D341Med (cell line): ENCODE data around the gene SIK3.
A peak's percentile ranks its signal among the peaks of the same experiment; 100 is the strongest.

Experiments
- DNase-seq: peaks from one replicate; pipeline ENCODE4 v3.0.0; 2012; ENCODE audit warnings: low spot score

The SIK3 gene

DNA sequence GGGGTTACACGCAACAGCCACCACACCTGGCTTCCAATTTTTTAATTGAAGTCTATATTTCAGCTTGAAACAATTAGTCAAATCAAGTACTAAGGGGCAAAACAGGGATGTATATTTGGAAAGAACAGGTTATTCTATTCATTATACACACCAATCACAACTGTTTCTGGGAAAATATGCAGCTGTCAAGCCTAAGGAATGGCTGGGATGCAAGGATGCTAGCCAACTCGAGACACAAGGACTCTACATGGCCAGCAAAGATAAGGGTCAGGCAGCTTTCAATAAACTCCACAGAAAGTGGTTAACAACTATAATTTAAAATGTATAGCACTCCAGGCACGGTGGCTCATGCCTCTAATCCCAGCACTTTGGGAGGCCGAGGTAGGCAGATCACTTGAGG lies 134.0 kb downstream of the SIK3 start:
- no peak for DNase-seq

DNA sequence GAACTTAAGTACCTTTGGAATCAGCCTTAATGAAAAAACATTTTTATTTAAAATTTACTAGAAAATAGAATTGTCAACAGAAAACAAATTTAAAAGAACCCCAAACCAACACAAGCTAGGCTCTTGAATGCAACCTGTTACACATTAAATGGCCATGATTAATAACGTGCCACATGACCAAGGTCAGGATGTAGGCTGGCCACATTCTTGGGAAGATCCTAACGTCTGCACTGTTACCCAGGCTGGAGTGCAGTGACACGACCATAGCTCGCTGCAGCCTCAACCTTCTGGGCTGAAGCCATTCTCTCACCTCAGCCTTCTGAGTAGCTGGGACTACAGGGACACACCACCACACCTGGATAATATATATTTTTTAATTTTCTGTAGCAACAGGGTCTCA lies 134.4 kb downstream of the SIK3 start:
- no peak for DNase-seq

DNA sequence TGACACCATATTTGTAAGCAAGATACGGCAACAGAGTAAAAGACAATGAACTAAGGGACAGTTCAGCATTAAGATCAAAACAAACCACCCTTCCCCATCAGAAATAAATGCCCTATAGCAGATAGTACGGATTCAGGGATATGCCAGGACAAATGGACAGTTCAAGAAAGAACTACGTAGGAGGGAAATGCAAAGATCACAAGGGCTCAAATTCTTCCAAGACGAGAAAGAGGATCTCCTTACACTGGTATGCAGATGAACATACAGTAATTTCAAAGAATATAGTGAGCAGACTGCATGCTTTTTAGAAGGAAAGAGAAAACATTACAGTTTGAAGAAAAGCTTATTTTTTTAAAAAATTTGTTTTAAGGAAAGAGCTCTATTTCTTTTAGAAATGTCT lies 136.1 kb downstream of the SIK3 start:
- DNase-seq: no peak

DNA sequence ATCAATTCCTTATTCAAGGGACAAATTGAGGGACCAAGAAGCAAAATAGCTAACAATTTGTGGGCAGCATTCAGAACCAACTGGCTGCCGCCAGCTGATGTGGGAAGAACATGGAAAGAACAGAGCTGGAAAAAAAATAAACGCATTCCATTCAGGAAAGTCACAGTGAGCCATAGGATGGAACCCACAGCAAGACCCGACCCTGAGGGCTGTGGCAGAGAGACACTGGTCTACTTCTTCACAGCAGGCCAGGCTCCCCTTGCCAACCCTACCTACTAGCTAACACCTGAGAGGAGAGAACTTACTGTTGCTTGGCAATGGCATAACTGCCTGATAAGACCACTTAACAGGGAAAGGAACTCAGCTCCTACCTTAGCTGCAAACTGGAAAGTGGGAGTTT lies 137.3 kb downstream of the SIK3 start:
- peak; percentile 51 for DNase-seq

DNA sequence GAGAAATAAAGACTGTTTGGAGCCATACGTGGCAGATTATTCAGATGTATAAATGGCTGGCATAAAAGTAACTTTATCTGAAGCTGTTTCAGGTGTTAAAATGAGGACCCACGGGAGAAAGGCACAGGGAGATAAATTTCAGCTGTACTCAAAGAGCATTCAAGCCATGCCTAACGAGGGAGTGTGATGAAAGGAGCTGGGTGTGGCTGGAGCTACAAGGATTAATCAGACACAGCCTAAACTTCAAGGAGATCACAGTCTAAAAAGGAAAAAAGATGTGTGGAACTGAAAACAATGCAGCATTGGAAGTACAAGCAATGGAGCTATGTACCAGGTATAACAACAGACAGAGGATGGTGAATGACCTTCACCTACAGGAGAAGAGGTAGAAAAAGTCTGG lies 140.0 kb downstream of the SIK3 start:
- DNase-seq: no peak

DNA sequence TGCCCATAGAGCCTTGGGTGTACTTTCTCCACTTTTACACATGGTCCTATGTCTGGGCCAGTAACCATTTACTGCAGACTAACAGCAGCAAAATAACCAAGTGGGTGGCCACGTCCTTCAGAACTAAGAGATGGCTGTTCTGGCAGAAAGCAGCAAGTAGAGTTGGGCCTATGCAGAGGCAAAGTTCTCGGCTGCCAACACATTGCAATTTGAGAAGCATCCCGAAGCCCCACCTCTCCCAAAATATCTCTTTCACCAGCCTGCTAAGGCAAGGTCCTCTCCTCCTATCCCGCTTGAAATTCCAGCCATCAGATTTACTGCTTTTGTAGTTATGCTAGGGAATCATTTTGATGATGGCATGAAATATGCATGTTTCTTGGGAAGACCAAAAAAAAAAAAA lies 142.3 kb downstream of the SIK3 start:
- no peak for DNase-seq

DNA sequence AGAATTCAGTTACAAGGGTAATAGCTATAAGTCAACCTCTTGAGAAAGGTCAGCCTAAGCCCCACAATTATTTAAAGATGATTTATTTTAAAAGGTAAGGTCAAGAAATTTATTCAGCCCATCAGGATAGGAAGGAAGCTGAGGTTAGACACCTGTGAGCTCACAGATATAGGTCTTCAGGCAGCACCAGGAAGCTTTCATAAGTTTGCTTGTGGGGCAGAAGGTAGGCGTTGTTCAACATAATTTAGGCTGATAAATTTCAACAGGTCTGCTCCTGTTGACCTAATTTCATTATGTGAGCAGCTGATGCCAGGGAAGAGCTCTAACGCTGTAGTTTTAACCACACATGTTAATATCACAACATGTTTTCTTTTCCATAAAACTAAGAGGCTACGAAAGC lies 142.7 kb downstream of the SIK3 start:
- DNase-seq: no peak

DNA sequence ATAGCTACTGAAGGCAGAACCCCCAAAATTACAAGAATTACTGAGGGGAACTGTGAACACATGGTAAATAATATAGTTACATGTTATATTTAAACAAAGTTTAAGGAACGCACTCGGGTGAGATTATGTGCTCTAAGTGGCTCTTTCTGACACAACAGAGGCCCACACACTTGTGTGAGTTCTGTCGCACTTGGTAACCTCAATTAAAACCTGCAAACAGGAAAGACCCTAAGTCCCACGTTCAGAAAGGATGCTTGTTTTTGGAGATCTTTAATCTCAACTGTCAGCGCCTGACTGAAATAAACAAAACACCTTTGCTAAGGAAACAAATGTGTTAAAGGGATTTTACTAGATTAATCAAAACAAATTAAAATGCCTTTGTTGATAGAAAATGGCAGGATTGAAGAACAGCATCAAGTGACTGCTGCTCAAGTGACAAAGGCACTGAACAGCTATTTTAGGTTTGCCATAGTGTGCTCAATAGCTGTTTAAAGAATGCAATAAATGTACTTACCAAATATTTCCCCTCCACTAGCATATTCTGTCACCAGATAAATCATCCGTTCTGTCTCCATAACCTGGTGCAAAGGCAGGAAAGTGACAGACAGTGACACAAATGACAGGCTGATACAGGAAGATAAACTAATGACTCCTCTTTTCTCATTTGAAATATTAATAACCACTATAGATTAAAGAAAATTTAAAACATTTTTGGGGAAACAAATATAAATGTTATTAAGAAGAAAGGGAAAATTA lies 144.5 kb downstream of the SIK3 start:
- no peak for DNase-seq

DNA sequence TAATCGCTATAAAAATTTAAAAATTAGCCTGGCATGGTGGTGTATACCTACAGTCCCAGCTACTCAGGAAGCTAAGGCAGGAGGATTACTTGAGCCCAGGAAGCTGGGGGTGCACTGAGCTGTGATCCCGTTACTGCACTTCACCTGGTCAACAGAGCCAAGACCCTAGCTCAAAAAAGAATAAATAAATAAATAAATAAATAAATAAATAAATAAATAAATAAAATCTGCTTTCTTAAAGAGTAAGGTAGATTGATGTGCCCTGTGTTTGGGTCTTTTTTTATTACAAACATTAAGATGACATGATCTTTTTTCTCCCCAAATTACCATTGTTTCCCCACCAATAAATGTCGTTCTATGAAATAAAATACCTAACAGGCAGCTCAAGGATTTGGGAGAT lies 146.5 kb downstream of the SIK3 start:
- DNase-seq: no peak

DNA sequence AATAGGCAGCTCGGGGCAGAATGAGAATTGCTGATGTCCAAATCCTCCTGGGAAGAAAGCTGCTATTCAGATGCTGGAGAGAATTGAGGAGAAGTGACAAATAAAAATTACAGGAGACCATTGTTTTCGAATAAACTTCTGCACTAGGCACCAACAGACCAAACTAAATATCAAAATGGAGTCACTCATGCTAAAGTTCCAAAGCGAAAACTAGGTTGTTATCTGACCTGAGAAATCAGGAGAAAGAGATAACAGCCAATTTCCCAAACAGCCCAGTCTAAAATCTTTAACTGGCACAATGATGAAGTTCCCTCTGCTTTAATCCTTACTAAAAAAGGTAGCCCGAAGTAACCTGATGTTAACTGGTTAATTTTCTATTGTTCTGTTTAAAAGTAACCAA lies 148.0 kb downstream of the SIK3 start:
- DNase-seq: no peak

DNA sequence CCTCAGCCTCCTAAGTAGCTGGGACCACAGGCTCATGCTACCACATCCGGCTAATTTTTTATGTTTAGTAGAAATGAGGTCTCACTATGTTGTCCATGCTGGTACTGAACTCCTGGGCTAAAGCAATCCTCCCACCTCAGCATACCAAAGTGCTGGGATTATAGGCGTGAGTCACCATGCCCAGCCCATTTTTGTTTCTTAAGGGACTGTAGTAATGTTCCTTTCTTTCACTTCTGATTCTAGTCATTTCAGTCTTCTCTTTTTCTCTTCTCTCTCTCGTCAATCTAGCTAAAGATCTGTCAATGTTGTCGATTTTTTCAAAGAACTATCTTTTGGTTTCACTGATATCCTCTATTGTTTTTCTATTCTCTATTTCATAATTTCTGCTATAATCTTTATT lies 149.8 kb downstream of the SIK3 start:
- DNase-seq: no peak

DNA sequence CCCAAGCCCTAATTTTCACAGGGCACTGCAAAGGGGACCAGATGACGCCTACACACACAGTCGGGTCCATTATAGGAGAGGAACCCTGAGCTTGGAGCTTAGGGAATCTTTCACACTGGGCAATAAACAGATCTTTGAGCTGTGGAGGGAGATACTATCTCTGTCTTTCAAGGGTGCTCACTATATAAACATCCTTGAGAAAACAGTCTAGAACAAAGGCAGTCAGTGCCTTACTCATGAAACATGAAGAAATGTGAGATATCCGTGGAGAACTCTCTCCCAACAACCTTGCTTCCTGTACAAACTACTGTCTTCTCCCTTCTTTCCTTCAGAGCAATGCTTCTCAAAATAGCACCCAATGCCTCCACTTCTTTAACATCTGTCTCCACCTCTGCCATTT lies 151.8 kb downstream of the SIK3 start:
- no peak for DNase-seq

DNA sequence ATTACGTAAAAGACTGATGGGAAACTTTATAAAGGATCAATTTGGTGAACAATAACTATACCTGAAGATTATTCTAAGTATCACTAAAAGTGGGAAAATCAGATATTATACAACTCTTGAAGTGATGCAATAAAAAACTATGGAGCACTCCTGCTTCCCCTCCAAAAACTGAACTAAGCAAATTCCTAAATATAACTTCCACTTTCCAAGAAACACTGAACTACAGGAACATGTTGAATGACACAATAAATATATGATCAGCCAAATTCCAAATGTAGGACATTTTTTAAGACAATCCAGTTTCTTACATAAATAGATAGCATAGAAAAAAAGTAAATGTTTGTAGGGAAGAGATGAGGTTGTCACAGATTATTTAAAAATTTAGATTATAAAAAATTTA lies 158.7 kb downstream of the SIK3 start:
- no peak for DNase-seq

DNA sequence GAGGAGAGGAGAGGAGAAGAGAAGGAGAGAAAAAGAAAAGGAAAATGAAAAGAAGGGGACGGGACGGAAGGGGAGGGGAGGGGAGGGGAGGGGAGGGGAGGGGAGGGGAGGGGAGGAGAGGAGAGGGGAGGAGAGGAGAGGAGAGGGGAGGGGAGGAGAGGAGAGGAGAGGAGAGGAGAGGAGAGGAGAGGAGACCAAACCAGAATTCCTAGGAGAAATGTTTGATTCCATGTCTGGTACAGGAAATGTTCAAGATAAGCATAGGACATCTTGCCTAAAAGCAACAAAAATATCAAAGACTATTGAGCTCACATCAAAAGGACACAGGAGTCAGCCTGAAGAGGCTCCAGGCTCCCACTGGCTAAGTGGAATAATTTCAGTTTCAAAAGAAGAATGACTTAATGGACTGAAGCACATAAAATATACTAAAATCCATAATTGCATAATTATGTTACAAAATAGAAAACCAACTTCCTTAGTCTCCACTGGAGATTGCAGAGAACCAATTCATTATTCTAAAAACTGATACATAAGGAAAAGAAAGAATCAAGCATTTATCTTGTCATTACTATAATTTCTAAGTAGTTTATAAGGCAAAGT lies 159.7 kb downstream of the SIK3 start:
- DNase-seq: no peak

DNA sequence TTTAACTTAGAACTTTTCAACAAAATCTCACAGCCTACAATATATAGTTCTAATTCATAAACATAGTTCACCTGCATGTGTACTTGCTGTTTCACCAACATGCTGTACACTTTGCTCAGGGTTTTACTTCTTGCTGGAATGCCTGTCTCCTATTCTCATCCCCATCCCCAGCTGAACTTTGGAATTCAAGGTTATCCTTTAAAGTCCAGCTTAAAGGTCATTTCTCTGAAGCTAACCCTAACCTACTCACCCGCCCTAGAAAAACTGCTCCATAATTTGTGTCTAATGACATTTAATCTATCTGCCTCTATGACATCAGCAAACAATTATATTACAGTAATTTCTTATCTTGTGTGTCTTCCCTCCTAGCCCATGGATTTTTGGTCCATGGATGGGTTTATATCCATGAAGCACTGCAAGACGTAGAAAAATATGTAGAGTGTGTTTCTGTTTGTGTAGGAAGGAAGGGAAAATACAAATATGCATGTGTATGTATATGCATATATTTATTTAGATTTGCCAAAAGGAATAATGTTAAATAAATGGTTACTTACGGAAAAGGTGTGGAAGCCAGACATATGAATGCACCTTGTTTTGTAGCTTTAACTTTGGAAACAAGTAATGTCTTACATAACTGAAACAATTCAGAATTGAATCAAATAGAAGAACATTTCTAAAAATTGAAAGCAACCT lies 161.3 kb downstream of the SIK3 start:
- DNase-seq: no peak

DNA sequence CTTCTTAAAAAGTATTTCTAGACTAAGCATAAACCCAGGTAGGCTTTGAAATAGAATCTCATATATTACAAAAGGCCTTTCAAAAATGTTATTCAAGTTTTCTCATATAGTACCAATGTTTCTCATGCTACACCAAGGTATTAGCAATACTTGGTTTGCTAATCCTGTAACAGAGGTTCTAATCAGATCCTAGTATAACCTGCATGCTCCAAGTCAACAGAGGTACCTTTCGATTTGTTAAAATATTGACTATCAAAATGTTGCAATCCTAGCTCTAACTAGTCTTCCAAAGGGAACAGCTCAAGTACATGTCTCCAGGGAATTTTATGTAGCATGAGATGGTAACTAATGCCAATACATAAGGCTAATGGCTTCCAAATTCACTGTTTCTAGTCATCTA lies 162.7 kb downstream of the SIK3 start:
- no peak for DNase-seq

DNA sequence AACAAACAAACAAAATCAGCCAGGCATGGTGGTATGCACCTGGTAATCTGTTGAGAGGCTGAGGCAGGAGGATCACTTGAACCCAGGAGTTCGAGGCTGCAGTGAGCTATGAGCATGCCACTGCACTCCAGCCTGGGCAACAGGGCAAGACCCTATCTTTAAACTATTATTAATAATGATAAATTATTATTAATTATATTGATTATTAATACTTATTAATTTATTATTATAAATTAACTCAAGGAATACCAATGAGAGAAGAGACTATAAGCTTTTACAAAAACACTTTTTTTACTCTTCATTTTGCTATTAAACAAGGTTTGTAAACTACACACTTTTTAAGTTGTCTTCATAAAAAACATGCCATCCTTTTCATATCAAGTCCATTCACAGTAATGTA lies 163.1 kb downstream of the SIK3 start:
- DNase-seq: no peak

DNA sequence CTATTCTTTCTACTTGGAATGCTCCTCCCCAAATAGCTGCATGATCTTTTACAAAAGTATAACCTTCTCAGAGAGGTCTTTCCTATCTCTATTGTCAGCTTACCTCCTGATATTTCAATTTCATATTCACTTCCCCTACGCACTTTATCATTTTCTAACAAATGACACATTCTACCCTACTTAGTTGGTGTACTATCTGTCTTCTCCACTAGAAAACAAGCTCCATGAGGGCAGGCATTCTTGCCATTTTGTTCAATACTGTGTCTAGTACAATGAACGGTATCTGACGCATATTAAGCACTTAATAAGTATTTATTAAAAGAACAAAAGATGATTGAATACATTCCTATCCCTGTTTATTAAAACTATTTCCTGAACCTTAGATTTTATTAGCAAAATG lies 164.3 kb downstream of the SIK3 start:
- no peak for DNase-seq

DNA sequence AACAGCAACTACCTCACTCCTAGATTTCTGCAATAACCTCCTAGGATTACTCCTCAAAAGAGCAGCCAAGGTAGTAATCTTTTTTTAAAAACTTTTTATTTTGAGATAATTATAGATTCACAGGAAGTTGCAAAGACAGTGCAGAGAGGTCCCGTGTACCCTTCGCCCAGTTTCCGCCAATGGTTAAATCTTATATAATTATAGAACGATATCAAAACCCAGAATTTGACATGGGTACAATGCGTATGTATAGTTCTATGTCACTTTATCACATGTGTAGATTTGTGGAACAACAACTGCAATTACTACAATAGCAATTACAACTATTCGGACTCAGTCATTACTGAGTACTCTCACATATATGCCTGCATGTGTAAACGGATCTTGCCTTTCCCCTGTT lies 166.0 kb downstream of the SIK3 start:
- no peak for DNase-seq

DNA sequence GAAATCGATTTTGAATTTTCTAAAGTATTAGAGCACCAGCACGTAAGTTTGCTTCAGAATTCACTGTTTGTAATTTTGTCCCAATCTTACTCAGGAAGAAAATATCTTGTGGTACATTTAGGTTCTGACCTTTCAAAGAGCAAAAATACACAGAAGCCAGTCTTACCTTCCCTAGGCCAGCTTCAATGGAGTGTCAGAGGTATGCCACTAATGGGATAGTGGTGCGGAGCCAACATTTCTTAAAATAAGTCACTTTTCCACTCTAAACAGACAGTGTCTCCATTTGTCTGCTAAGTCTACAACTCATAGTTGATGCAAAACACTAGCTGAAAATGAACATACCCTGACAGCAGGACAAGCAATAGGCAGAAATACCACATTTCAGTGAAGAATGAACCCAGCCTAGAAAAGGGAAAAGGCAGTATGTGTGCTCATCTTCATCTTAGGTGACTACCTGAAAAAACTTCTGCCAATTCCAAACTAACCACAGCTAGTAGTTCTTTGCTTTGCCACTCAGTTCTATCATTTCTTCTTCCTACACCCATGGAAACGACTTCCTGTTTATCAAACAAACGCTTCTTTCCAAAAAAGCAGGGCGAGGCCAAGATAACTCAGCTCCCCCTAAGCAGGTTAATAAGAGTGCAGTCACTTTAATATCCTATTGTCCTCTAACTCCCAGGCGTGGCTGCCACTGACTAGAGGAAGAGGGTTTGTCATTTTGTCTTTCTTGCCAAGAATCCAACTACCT lies 166.8 kb downstream of the SIK3 start:
- no peak for DNase-seq

DNA sequence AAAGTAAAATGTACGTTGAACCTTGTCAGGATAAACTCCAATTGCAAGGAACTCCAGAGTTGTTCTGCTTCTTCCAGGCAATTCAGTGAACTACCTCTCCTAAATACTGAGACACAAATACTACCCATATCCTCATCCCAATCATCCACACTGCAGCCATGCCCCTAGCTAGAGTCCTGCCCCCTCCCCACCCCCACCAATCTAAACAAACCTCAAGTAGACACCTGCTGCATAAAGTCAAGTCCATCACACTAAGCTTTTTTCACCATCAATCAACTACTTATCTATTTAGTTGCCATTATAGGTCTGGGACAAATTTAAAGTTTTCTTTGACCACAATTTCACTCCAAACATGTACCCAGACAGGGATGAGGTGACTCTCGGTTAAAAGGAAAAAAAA lies 167.6 kb downstream of the SIK3 start:
- DNase-seq: no peak

DNA sequence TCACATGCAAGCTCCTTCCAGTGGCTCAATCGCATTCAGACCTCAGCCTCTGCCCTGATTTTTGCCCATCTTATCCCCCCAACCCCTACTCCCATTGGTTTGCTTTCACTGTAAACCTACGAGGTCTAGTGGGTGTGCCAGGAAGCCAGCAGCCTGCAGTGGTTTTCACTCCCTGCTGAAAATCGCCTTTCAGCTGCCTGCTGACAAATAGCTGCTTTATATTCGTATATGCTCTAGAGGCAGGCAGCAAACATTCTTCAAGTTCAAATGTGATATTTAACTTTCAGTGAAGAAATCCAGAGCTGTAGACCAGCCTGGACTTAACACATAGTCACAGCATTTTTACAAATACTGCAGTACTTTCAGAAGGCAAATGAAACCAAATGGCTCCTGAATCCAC lies 168.1 kb downstream of the SIK3 start:
- DNase-seq: no peak
